ENCODE data around the gene UBL3.

GRCh38 chr13:29802621-29803020 is 47.8 kb downstream of the UBL3 start:
- TF ChIP-seq, protein P1, sequence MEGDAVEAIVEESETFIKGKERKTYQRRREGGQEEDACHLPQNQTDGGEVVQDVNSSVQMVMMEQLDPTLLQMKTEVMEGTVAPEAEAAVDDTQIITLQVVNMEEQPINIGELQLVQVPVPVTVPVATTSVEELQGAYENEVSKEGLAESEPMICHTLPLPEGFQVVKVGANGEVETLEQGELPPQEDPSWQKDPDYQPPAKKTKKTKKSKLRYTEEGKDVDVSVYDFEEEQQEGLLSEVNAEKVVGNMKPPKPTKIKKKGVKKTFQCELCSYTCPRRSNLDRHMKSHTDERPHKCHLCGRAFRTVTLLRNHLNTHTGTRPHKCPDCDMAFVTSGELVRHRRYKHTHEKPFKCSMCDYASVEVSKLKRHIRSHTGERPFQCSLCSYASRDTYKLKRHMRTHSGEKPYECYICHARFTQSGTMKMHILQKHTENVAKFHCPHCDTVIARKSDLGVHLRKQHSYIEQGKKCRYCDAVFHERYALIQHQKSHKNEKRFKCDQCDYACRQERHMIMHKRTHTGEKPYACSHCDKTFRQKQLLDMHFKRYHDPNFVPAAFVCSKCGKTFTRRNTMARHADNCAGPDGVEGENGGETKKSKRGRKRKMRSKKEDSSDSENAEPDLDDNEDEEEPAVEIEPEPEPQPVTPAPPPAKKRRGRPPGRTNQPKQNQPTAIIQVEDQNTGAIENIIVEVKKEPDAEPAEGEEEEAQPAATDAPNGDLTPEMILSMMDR (IDR thresholded peaks at IDR 0.05), result no peak
- no peak for TF ChIP-seq EZH2 (IDR thresholded peaks at IDR 0.05)
- no peak for TF ChIP-seq EZH2phosphoT487 (IDR thresholded peaks at IDR 0.05)

All from neural progenitor cell (in vitro differentiated cells).